ENCODE measurements around the gene BTBD16.

BTBD16 gene

DNA sequence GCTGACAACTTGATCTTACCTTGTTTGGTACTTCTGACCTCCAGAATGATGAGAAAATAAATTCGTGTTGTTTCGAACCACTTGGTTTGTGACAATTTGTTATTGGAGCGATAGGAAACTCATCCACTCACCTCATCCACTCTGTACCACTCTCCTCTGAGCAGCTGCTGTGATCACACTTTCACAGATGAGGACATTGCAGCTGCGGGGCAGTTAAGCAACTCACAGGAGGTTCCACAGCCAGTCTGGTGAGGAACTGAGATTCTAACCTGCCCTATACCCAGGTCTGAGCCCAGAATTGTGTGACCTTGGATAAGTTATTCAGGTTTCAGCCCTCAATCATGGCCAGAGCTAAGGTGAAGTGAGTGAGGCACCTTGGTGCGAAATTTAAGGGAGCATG, 35.2 kb downstream of the BTBD16 start:
- TF ChIP-seq, protein P1, sequence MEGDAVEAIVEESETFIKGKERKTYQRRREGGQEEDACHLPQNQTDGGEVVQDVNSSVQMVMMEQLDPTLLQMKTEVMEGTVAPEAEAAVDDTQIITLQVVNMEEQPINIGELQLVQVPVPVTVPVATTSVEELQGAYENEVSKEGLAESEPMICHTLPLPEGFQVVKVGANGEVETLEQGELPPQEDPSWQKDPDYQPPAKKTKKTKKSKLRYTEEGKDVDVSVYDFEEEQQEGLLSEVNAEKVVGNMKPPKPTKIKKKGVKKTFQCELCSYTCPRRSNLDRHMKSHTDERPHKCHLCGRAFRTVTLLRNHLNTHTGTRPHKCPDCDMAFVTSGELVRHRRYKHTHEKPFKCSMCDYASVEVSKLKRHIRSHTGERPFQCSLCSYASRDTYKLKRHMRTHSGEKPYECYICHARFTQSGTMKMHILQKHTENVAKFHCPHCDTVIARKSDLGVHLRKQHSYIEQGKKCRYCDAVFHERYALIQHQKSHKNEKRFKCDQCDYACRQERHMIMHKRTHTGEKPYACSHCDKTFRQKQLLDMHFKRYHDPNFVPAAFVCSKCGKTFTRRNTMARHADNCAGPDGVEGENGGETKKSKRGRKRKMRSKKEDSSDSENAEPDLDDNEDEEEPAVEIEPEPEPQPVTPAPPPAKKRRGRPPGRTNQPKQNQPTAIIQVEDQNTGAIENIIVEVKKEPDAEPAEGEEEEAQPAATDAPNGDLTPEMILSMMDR (IDR thresholded peaks at IDR 0.05; ENCODE audit: insufficient read depth, low read length, missing control alignments): no peak
- POLR2A ChIA-PET: no interaction called here
- CTCF ChIA-PET: interaction anchor here (0.9 to 8.7 kb wide), 6 partner anchors 8 to 259 kb away, joined by 4 to 89 read pairs (median 9); no protein-coding TSS in a partner anchor
- no peak overlapping the region for H3K4me3 ChIP-seq (ENCODE audit: low read depth, low read length)
- no peak for DNase-seq (ENCODE audit: low read depth, low spot score)

DNA sequence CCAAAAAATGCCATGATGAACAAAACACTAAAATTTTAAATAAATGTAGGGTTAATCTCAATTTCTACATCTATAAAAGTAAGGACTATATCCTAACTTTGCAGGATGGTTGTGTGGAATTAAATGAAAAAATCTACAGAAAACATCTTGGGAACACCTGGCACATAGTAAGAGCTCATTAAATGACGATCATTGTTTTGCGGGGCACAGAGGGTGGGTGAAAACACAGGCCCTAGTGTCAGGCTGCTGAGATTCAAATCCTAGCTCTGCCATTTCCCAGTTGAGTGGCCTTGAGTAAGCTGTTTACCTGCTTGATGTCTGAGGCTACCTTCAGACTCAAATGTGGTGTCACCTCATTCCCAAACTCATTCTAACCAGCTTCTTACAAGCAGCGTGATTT, 35.6 kb downstream of the BTBD16 start:
- no peak overlapping the region for H3K4me3 ChIP-seq (ENCODE audit: low read depth, low read length)
- ChIA-PET POLR2A (no interaction called here), CTCF (interaction anchor here (0.6 to 8.7 kb wide), 7 partner anchors 8 to 259 kb away, joined by 4 to 89 read pairs (median 6); no protein-coding TSS in a partner anchor)
- TF ChIP-seq, protein P1 (IDR thresholded peaks at IDR 0.05; ENCODE audit: insufficient read depth, low read length, missing control alignments): no peak
- DNase-seq (ENCODE audit: low read depth, low spot score): no peak

DNA sequence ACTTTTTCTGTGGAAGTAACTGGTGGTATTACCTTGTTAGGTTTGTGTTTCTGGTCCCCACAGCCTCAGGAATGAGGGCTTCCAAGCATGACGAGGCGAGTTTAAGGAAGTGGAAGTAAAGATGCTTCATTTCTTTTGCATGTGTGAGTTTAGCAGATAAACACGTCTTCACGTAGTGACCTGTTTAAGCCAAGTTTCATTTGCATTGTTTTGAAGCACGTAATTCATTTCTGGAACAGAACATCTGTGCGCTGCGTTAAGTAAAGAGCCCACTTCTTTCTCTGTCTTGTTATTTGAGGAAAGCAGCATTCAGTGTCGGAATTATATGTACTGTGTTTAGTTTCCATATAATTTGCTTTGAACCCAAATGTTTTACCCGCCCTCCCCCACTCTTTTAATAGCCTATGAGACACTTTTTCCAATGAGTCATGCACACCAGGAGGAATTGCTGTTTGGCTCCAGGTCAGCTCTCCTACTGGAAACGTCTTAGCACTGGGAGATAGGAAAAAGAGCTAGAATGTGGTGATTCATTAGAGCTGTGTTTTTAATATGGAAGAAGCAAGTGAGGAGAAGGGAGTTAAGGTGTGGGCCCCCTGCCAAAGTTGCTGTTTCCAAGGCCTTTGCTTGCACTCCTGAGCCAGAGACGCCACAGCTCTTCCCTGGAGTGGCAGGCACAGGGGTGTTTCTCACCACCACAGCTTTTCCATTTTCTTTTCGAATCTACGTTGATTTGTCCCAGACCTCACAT, 36.7 kb downstream of the BTBD16 start:
- TF ChIP-seq, protein P1 (IDR thresholded peaks at IDR 0.05; ENCODE audit: insufficient read depth, low read length, missing control alignments): no peak
- peak overlapping the region; percentile 0 for H3K4me3 ChIP-seq (ENCODE audit: low read depth, low read length)
- ChIA-PET CTCF (interaction anchor here (0.8 to 8.7 kb wide), 10 partner anchors 9 to 263 kb away, joined by 3 to 89 read pairs (median 5); no protein-coding TSS in a partner anchor), POLR2A (interaction anchor here (0.8 to 1.5 kb wide), 5 partner anchors 9 to 161 kb away, joined by 3 to 6 read pairs (median 4); no protein-coding TSS in a partner anchor)
- peak; percentile 94 for DNase-seq (ENCODE audit: low read depth, low spot score)

DNA sequence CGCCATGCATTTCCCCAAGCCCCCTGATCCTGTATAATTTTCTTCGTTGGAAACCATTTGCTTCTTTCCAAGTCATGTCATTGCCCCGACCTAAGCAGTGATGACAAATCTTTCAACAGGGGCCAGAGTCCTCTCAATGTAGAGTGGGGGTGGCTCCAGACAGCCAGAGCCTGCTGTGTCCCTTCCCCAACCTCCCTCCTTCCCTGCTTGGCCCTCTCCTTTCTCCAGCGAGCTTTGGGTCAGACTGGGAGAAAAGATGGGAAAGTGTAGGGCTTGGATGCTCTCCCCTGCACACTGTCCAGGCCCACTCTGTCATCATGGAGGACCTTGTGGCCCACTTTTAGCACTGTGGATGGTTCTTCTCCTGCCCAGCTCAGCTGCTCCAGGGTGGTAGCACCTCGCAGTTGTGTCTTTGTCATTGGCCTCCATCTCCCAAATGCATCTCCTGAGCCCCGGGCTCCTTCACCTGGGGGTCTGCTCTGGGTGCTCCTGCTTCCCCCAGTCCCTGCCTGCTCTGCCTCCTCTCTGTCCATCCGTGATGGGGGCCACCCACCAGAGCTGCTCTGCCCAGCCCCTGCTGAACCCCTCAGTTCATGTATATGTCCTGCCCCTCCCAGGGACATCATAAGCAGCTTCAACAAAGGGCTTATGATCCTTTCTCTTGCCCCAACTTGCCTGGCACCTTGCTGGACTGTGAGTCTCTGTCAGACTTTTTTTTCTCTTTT, 37.5 kb downstream of the BTBD16 start:
- ChIA-PET POLR2A (interaction anchor here (0.8 to 1.5 kb wide), 4 partner anchors 10 to 161 kb away, joined by 3 to 6 read pairs (median 4); no protein-coding TSS in a partner anchor), CTCF (interaction anchor here (0.8 to 8.7 kb wide), 9 partner anchors 10 to 257 kb away, joined by 3 to 89 read pairs (median 4); no protein-coding TSS in a partner anchor)
- H3K4me3 ChIP-seq (ENCODE audit: low read depth, low read length): no peak overlapping the region
- TF ChIP-seq, protein P1 (IDR thresholded peaks at IDR 0.05; ENCODE audit: insufficient read depth, low read length, missing control alignments): no peak
- no peak for DNase-seq (ENCODE audit: low read depth, low spot score)

DNA sequence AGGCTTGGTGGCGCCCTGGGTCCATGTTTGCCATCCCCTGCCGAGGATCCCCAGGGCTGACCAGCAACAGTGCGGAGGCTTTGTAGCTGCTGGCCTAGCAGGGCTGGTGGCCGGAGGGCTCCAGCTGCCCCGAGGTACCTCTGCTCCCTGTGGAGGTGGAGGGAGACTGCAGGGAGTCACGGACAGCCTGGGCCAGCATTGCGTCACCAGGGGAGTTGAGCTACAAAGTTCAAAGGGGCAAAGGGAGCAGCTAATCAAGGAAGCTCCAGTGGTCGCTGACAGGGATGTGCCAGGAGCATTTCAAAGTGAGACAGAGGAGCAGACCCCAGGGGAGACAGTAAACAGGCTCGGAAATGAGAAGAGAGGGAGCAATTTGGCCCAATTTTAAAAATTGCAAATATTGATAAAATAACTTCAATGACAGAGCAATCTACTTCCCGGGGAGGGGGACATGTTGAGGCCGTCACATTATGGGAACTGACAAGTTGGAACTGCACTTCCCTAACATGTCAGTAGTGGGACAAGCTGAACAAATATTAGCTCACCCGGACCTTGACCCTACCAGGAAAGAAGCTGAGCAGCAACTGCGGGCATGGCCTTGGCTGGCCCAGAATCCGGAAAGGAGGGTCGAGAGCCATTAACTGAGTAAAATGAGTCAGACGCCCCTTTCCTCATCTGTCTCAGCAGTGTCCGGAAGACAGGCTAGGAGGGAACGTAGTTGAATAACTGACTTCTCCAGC, 39.4 kb downstream of the BTBD16 start:
- CTCF ChIA-PET: interaction anchor here (1.1 to 1.8 kb wide), 7 partner anchors 9 to 255 kb away, joined by 3 to 6 read pairs (median 5); no protein-coding TSS in a partner anchor

More for the DNA sequence above, 39.4 kb downstream of the BTBD16 start:
- TF ChIP-seq, protein P1 (IDR thresholded peaks at IDR 0.05; ENCODE audit: insufficient read depth, low read length, missing control alignments): no peak
- no peak overlapping the region for H3K4me3 ChIP-seq (ENCODE audit: low read depth, low read length)
- POLR2A ChIA-PET: no interaction called here
- DNase-seq (ENCODE audit: low read depth, low spot score): no peak
